CD4-positive, alpha-beta T cell treated with Interleukin-6 for 4 hours (primary cell): ENCODE measurements around the gene C2orf72.
"Not testable (repeated sequence)": the region's sequence is repeated elsewhere in the genome, so short reads cannot be mapped to it uniquely, and the experiment has no call there.

Experiments used
- DNase-seq: peaks from one replicate; pipeline ENCODE4 v3.0.0-alpha.2; 2020; ENCODE audit warnings: mixed read lengths

C2orf72 gene

DNA sequence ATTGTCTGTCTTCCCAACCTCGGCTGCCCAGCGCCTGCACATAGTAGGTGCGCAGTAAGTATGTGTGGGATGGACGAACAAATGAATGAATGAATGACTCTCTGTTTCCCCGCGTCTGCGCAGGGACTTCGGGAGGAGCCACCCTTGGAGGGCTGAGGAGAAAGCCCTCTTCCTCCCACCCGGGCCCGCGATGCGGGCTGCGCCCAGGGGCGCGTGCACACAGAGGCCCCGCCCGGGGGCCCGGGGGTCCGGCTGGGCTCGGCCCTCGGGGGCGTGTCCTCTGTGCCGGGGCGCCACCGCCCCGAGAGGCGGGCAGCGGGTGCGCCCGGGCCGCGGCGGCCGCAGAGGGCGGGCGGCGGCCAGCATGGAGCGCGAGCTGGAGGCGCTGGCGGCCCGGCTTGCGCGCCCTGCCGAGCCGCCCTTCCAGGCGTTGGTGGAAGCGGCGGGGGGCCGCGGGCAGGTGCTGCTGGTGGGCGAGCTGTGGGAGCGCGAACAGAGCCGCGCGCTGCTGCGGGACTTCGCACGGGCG, at the start of gene C2orf72:
Gene C2orf72 (plus strand): TSS at position 322 of the 529 bp plus-strand sequence. CDS start 43 bp downstream, at position 365.
- DNase-seq, result no peak

DNA sequence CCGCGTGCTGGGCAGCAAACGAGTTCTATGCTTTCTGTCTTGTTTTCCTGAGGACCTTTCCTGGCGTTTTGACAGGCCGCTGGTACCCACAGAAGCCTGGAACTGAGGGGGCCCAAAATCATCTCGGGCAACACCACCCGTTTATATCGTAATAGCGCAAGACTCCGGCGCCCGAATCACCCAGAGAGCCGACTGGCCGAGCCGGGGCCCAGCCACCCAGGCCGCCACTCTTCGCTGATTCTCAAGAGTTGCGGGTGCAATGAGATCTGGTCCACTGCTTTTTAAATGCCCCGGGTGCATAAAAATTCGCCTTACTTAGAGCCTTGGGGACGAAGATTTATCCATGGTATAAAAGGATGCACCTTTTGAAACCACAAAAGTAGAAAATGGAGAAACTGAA, 47.6 kb upstream of the C2orf72 start:
- no peak for DNase-seq

DNA sequence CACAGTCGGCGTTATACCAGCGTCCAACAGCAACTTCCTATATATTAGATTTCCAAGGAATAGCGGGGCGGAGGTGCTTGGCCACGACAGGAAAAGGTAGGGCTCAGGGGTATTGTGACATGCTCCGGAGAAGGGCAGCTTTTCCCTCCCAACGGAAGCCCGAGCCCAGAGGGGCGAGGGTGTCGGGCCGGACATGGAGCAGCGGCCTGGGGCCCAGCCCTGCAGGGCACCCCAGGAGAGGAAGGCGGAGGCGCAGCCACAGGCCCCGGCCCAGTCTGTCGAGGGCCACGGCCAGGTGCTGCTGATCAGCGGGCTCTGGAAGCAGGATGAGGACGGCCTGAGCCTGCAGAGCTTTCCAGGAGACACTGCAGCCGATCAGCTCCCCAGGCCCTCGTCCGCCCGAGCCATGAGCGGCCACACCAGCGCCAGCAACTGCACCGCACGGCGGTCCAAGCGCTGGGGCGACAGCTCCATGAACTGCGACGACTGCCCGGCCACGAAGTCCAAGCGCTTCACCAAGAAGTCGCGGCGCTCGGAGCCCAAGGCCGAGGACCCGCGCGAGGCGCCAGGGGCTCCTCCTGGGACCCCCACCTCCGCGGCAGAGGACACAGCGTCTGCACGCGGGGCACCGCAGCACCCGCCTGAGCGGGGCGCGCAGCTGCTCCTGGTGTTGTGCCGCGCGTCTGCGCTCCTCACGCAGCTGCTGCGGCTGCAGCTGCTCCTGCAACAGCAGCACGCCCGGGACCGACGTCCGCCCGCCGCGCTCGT, 47.0 kb upstream of the C2orf72 start:
- no peak for DNase-seq

DNA sequence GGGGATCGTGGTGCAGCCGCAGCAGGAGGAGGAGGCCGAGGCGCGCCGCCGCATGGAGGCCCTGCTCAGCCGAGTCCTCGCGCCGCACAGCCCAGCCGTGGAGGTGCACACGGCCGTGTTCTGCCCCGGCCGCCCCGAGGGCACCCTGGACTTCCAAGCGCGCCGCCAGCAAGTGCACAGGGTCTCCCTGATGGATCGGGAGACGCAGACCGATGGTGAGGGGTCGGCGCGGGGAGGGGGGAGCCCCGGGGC, 46.5 kb upstream of the C2orf72 start:
- DNase-seq, result no peak

DNA sequence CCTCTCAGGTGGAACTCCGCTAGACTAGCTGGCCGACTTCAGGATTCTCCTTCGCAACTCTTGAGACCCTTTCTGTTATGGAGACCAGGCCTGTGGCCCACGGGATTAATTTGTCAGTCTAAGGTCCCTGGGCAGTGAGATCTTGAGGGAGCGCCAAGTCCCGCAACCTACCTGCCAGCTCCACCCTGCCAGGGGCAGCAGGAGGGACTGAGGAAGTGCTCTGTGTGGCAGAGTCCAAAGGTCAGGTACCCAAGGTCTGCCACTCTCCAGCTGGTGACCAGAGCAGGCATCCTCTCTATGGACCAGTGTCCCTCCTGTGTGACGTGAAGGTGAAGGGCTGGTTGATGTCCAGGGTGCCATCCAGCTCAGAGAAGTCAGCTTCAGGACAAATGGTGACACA, 45.7 kb upstream of the C2orf72 start:
- DNase-seq, result no peak

- no peak for DNase-seq
Observed at GRCh38 chr2:230995821-230996220, 41.5 kb upstream of the C2orf72 start, which contains the start of gene SPATA3. TSS of gene SPATA3 (plus strand) at chr2:230996121. CDS start at chr2:230996234, 113 bp downstream.

- DNase-seq, result no peak
Observed at GRCh38 chr2:230996661-230997060, 40.7 kb upstream of the C2orf72 start.

- no peak for DNase-seq
Observed at GRCh38 chr2:230998882-230999281, 38.4 kb upstream of the C2orf72 start.

GRCh38 chr2:230999477-230999876, 37.8 kb upstream of the C2orf72 start:
- DNase-seq, result no peak

GRCh38 chr2:231000211-231000904, 37.0 kb upstream of the C2orf72 start:
- DNase-seq, result no peak

GRCh38 chr2:231001036-231001435, 36.3 kb upstream of the C2orf72 start:
- DNase-seq, result no peak

GRCh38 chr2:231001921-231002320, 35.4 kb upstream of the C2orf72 start:
- no peak for DNase-seq

DNA sequence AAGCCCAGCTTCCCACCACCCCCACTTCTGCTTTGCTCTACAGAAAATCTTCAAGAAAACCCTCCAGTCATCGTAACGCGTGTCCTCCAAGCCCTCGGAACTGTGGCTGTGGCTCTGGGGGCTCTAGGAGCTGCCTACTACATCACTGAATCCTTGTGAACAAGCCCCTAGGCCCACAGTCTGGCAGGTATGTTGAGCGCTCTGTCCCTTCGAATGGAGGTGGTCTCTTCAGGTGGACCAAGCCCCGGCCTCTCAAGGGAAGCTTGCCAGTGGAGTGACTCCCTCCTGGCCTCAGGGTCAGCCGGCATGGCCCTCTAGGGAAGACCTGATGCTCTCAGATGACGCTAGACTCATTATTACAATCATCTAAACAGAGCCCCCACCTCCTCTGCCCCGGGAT, 34.7 kb upstream of the C2orf72 start:
- no peak for DNase-seq

- DNase-seq, result no peak
Observed at GRCh38 chr2:231003186-231003585, 34.1 kb upstream of the C2orf72 start.

GRCh38 chr2:231004930-231005329, 32.4 kb upstream of the C2orf72 start:
- DNase-seq, result not testable (repeated sequence)

DNA sequence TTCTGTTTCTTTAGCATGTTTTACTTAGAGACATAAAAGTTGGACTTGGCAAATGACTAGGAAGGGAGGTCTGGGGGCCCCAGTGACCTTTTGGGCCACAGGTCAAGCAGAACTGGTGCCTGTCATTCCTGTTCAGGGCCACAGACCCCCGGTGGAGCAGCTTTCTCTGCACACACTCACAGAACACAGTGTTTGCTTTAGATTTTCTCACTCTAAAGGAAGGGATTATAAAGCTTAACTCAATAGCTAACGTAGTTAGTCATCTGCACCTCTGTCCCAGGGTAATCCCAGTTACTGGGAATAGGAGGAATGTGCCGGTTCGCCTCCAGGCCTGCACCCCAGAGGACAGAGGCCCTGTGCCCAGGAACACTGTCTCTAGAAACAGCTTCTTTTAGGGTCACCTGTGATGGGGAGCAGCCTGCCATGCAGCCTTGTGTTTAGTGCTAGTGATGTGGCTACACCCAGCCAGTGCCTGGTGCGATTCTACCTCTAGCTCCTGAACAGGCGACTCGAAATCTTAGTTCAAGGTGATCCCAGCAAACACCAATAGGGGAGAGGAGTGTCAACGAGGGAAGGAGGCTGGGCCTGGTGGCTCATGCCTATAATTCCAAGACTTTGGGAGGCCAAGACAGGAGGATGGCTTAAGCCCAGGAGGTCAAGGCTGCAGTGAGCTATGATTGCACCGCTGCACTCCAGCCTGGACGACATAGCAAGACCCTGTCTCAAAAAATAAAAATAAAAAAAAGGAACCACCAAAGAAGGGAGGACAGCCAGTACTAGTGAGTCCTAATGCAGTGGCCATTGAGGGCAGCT, 29.8 kb upstream of the C2orf72 start:
- DNase-seq, result no peak

- no peak for DNase-seq
Observed at GRCh38 chr2:231008131-231008530, 29.2 kb upstream of the C2orf72 start.

- DNase-seq, result no peak
Observed at GRCh38 chr2:231009236-231009919, 27.9 kb upstream of the C2orf72 start.

GRCh38 chr2:231010201-231010730, 27.1 kb upstream of the C2orf72 start:
- no peak for DNase-seq

DNA sequence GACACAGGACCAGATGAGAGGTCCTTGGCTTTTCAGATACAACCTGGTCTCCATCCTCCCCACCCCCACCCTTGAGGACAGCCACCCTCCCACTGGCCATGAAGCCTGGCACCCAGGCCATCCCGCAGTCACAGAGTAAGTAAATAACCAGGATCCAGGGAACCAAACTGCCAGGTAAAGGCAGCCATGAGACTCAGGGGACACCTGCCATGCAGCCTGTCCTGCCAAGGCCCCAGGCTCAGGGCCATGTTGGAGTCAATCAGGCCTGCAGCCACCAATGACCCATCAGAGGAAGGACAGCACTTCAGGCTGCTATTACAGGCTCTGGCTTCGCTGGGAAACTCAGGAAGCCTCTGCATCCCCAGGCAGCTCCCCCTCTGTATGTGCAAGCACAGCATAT, 25.8 kb upstream of the C2orf72 start:
- DNase-seq, result no peak

- no peak for DNase-seq
Observed at GRCh38 chr2:231012463-231012862, 24.9 kb upstream of the C2orf72 start.

GRCh38 chr2:231013820-231014219, 23.5 kb upstream of the C2orf72 start:
- no peak for DNase-seq

GRCh38 chr2:231015478-231015877, 21.8 kb upstream of the C2orf72 start:
- DNase-seq, result no peak
